AG04449 (cell line): Measurements from ENCODE around the gene UNC45B.

Experiments used
- CTCF ChIA-PET: fragments of 350-600 bp; formaldehyde crosslinking; extraction: SDS; loops from one replicate; lab custom pipeline; 2021; ENCODE audit warnings: antibody characterized with exemption; lab: Yijun Ruan, JAX
- POLR2A ChIA-PET: fragments of 400-600, 350-600 bp; formaldehyde crosslinking; extraction: SDS; loops from one replicate; lab custom pipeline; 2020; ENCODE audit warnings: antibody characterized with exemption, inconsistent platforms; lab: Yijun Ruan, JAX
- DNase-seq: peaks from one replicate; pipeline ENCODE4 v3.0.0-alpha.2; 2010; ENCODE audit warnings: low read depth, low spot score
- H3K4me3 ChIP-seq: 2 replicates; pipeline ENCODE4 v1.5.1; 2011; ENCODE audit warnings: low read depth, mild to moderate bottlenecking, control low read depth, low read length
- CTCF ChIP-seq: IDR thresholded peaks from one replicate; pipeline ENCODE4 v1.5.1; 2011; ENCODE audit warnings: mild to moderate bottlenecking, moderate library complexity, low read length, control low read depth, inconsistent platforms; ENCODE audit not compliant: insufficient read depth; ENCODE audit errors: missing control alignments

The UNC45B gene

GRCh38 chr17:35127751-35128514 lies 19.7 kb upstream of the UNC45B start:
- ChIA-PET CTCF (interaction anchor here (0.6 to 3.4 kb wide), 10 partner anchors 8 to 702 kb away, joined by 3 to 24 read pairs (median 4); partner anchors contain the start of genes NLE1 and RAD51D), POLR2A (no interaction called here)
- H3K4me3 ChIP-seq, result no peak overlapping the region
- peak; percentile 38 for DNase-seq
- TF ChIP-seq CTCF, result no peak

GRCh38 chr17:35129154-35129972 lies 18.3 kb upstream of the UNC45B start:
- ChIA-PET CTCF (interaction anchor here (1.1 to 3.4 kb wide), 8 partner anchors 9 to 133 kb away, joined by 3 to 24 read pairs (median 6); partner anchors contain the start of genes FNDC8, NLE1 and RAD51D), POLR2A (no interaction called here)

DNA sequence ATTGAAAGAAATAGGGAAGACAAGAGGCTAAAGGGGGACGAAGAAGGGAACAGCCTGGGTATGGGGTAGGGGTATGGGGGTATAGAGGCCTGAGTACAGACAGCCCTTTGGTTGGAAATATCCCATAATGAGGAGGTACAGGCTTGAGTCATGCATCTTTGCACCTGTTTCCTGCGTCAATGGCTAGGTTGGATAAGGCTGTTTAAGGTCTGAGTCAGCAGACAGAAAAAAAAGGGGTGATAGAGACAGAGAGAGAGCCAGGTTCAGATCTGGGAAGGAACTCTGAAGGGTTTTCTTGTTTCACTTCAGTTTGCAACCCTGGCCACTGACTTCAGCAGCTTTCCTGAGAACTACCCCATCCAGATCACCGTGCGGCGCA lies 17.7 kb upstream of the UNC45B start:
- POLR2A ChIA-PET, result no interaction called here
- no peak for DNase-seq
- TF ChIP-seq CTCF, result no peak
- CTCF ChIA-PET, result interaction anchor here (1.8 to 3.4 kb wide), 4 partner anchors 9 to 133 kb away, joined by 5 to 24 read pairs (median 14); partner anchors contain the start of genes FNDC8, NLE1 and RAD51D
- no peak overlapping the region for H3K4me3 ChIP-seq

More at GRCh38 chr17:35129154-35129972, 18.3 kb upstream of the UNC45B start:
- DNase-seq, result no peak
- TF ChIP-seq CTCF, result no peak
- no peak overlapping the region for H3K4me3 ChIP-seq

DNA sequence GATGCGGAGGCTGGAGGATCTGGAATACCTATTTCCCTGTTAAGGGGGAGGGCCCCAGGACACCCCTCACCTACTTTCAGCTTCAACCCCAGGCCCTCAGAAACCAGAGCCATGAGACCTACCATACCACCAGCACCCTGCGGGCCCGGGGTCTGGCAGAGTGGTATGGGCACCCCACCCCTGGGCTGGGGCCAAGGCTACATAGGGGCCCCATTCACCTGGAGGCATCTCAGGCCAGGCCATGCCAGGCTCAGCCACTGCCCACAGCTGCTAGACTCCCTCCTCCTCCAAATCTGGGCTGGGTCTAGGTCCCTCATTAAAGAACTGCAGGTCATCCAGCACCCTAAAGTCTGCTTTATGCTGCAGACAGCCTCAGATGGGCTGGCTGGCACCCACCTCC lies 17.2 kb upstream of the UNC45B start:
- POLR2A ChIA-PET, result no interaction called here
- TF ChIP-seq CTCF, result no peak
- no peak for DNase-seq
- H3K4me3 ChIP-seq, result no peak overlapping the region
- CTCF ChIA-PET, result interaction anchor here (1.8 to 2.2 kb wide), 3 partner anchors 10 to 134 kb away, joined by 5 to 16 read pairs (median 11); partner anchors contain the start of genes FNDC8 and RAD51D

DNA sequence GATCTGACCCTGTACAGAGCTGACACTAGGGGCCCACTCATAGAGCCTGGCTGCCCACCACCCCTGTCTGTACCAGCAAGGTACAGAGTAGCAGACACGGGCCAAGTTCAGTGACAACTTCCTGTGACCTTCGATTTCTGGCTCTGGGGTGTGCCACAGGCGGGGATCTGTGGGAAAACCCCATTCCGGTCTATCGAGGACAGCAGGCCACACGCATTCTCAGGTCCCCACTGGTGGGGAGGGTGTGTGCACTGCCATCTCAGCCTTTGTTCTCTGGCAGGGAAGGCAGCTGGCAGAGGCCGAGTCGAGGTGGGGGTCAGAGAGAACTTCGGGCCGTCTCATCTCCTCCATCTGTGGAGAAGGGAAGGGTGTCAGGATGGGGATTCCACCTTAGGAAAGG lies 15.5 kb upstream of the UNC45B start:
- CTCF ChIA-PET, result interaction anchor here (2.2 kb wide), 1 partner anchor 9 kb away, joined by 16 read pairs; no protein-coding TSS in a partner anchor
- TF ChIP-seq CTCF, result no peak
- no peak for DNase-seq
- H3K4me3 ChIP-seq, result no peak overlapping the region
- POLR2A ChIA-PET, result no interaction called here
